B cell (primary cell): ENCODE measurements around the gene SERHL2. TPM values are rescaled to one million over a fixed set of nuclear protein-coding genes. Genes with fewer than 3 reads are reported as not detected.

Experiments used
- ATAC-seq: fragments of 200-7000 bp; cut with Tn5 transposase; one replicate; pipeline ENCODE4 v1.10.0; 2021; ENCODE audit warnings: low read depth, mild to moderate bottlenecking, moderate number of reproducible peaks, moderate library complexity
- CTCF ChIA-PET: fragments of 350-600 bp; sonication (Branson Sonifier 250); formaldehyde crosslinking; loops from one replicate; lab custom pipeline; 2021; ENCODE audit warnings: antibody characterized with exemption, inconsistent platforms; lab: Charles Lee
- POLR2A ChIA-PET: fragments of 350-600 bp; sonication (Branson Sonifier 250); formaldehyde crosslinking; loops from one replicate; lab custom pipeline; 2021; ENCODE audit warnings: antibody characterized with exemption; lab: Charles Lee
- DNase-seq: peaks from one replicate; pipeline ENCODE4 v3.0.0; 2013
- H2AFZ ChIP-seq: 2 replicates; pipeline ENCODE4 v1.6.1; 2012; ENCODE audit warnings: mild to moderate bottlenecking, low read depth, low read length; ENCODE audit not compliant: insufficient read depth, poor library complexity, severe bottlenecking
- H3K27ac ChIP-seq, 2 donors: 1 replicate in 1 of 2; 2 replicates in 1 of 2; pipeline ENCODE4 v1.5.1; 2012 to 2013; ENCODE audit warnings: low read length in 2 of 2, mild to moderate bottlenecking in 2 of 2, moderate library complexity in 1 of 2
- H3K27me3 ChIP-seq, 4 experiments: fragments of 200-600 bp in 1 of 4; sonication (generic) in 1 of 4; replicated peaks in 1 of 4; 1 replicate in 2 of 4; 2 replicates in 2 of 4; pipeline versions ENCODE4 v1.6.1 to v1.7.0; 2013 to 2016; ENCODE audit warnings: low read length in 3 of 4, mild to moderate bottlenecking in 2 of 4, mixed read lengths in 1 of 4, moderate library complexity in 1 of 4; ENCODE audit not compliant: insufficient read depth in 4 of 4, control insufficient read depth in 3 of 4; ENCODE audit errors: control extremely low read depth in 1 of 4
- H3K36me3 ChIP-seq, 2 experiments: replicated peaks in 1 of 2; 1 replicate in 1 of 2; 2 replicates in 1 of 2; pipeline versions ENCODE4 v1.6.1 to v1.7.1; 2013; ENCODE audit warnings: low read length in 1 of 2; ENCODE audit not compliant: insufficient read depth in 2 of 2, control insufficient read depth in 1 of 2; ENCODE audit errors: control extremely low read depth in 1 of 2, extremely low read depth in 1 of 2
- H3K4me1 ChIP-seq, 2 donors: fragments of 200-600 bp in 1 of 2; sonication (generic) in 1 of 2; 1 replicate in 1 of 2; 2 replicates in 1 of 2; pipeline versions ENCODE4 v1.5.1 to v1.6.1; 2013 to 2017; ENCODE audit warnings: low read length in 2 of 2; ENCODE audit not compliant: control insufficient read depth in 2 of 2, insufficient read depth in 2 of 2
- H3K4me2 ChIP-seq: replicated peaks from 2 replicates; pipeline ENCODE3; 2012; ENCODE audit warnings: mild to moderate bottlenecking, low read depth, low read length; ENCODE audit not compliant: poor library complexity, severe bottlenecking
- H3K4me3 ChIP-seq, 5 experiments: fragments of 200-600 bp in 1 of 5; sonication (generic) in 1 of 5; 1 replicate in 3 of 5; 2 replicates in 2 of 5; pipeline versions ENCODE4 v1.5.1 to v1.7.0; 2011 to 2016; ENCODE audit warnings: low read length in 4 of 5, mild to moderate bottlenecking in 4 of 5, low read depth in 2 of 5, control low read depth in 1 of 5, moderate library complexity in 1 of 5; ENCODE audit not compliant: insufficient read depth in 1 of 5; ENCODE audit errors: control extremely low read depth in 1 of 5, extremely low read depth in 1 of 5
- H3K79me2 ChIP-seq: fragments of 200-600 bp; sonication (generic); one replicate; pipeline ENCODE4 v1.6.0; 2016; ENCODE audit warnings: low read length; ENCODE audit not compliant: control insufficient read depth, insufficient read depth
- H3K9ac ChIP-seq: fragments of 200-600 bp; sonication (generic); 2 replicates; pipeline ENCODE4 v1.6.1; 2017; ENCODE audit warnings: mild to moderate bottlenecking, low read length, moderate library complexity
- H3K9me3 ChIP-seq, 3 donors: one replicate each; pipeline versions ENCODE4 v1.6.1 to v1.7.1; 2013; ENCODE audit warnings: low read length in 2 of 3; ENCODE audit not compliant: control insufficient read depth in 2 of 3, insufficient read depth in 1 of 3; ENCODE audit errors: control extremely low read depth in 1 of 3
- H4K20me1 ChIP-seq: 2 replicates; pipeline ENCODE4 v1.6.0; 2012; ENCODE audit warnings: mild to moderate bottlenecking, low read length; ENCODE audit not compliant: insufficient read depth, control insufficient read depth, poor library complexity, severe bottlenecking
- H3K27ac Mint-ChIP-seq: one replicate; pipeline ENCODE4 v1.8.0; 2021; ENCODE audit warnings: mixed read lengths
- H3K27me3 Mint-ChIP-seq: one replicate; pipeline ENCODE4 v1.8.0; 2021; ENCODE audit warnings: mixed read lengths
- H3K4me1 Mint-ChIP-seq: one replicate; pipeline ENCODE4 v1.8.0; 2021; ENCODE audit warnings: mixed read lengths
- H3K4me3 Mint-ChIP-seq: one replicate; pipeline ENCODE4 v1.8.0; 2021; ENCODE audit warnings: mixed read lengths
- H3K9me3 Mint-ChIP-seq: one replicate; pipeline ENCODE4 v1.8.0; 2022; ENCODE audit warnings: mixed read lengths; ENCODE audit not compliant: insufficient read depth
- CTCF ChIP-seq: fragments of 200-600 bp; IDR thresholded peaks from one replicate; pipeline ENCODE4 v1.8.0; 2022; ENCODE audit warnings: antibody characterized with exemption, mild to moderate bottlenecking
- EZH2 ChIP-seq: IDR thresholded peaks from 2 replicates; pipeline ENCODE4 v1.6.1; 2012; ENCODE audit warnings: borderline replicate concordance, low read depth, mild to moderate bottlenecking, moderate library complexity, low read length; ENCODE audit not compliant: insufficient read depth, poor library complexity, severe bottlenecking
- WGBS: methylation state at CpG from one replicate; pipeline ENCODE4 v1.1.5; 2013; ENCODE audit warnings: missing lambda C conversion rate; ENCODE audit not compliant: insufficient coverage; 5-methylcytosine and 5-hydroxymethylcytosine counted together
- intact Hi-C: fragments of 100-400 bp; cut with micrococcal nuclease; formaldehyde crosslinking; loops from one replicate; pipeline ENCODE4 v1.10.0; 2022
- polyA plus RNA-seq: library from polyadenylated mRNA; depleted of rRNA; stranded (reverse); fragments of >200 nt; gene quantifications from 2 replicates; pipeline ENCODE4 v1.2.3, GENCODE V29; 2012
- small RNA-seq: library from RNA; depleted of rRNA; stranded (forward); fragments of <200 nt; gene quantifications from one replicate; pipeline ENCODE3, GENCODE V24; 2012; ENCODE audit warnings: low replicate concordance, low read depth; ENCODE audit not compliant: insufficient read length
- total RNA-seq, 2 donors: library from RNA; stranded (reverse); fragments of 120-200 nt in 1 of 2; gene quantifications; 1 replicate in 1 of 2; 2 replicates in 1 of 2; pipeline versions ENCODE4 v1.2.3 to v1.2.4, GENCODE V29; 2013 to 2022

Gene SERHL2
- total and polyA plus RNA-seq, 2 donors (not counting 1 experiment from before 2014, with no cell fraction given) = 5.5 to 7.3 TPM

DNA sequence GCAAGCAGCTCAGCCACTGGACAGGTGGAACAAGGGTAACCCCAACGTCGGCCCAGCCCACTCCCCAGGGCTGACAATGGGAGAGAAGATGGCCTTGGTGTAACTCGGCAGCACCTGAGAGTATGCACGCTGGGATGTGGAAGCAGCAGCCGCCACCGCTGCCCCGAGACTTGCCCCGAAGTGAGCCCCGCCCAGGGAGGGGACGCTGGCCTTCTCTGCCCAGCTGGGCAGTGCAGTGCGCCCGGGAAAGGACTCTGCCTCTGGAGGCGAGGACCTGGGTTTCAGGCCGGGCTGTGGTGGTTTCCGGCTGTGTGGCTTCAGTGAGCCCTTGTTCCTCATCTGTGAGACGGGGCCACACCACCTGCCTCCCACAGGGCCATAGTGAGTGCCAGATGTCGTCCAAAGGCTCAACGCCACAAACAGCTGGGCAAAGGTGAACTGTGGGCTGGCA lies 69.6 kb downstream of the SERHL2 start:
- Histone ChIP-seq H3K9ac (no peak overlapping the region), H3K4me3 (no peak overlapping the region), H3K36me3 (peaks cover 0 to 50% of the 10 kb centered on the region in 2 experiments), H3K27ac (peak overlapping the region; percentile 23 to 29), H3K79me2 (no peaks in the 10 kb centered on the region), H3K27me3 (no peaks in the 10 kb centered on the region), H2AFZ (no peak overlapping the region), H3K9me3 (no peaks in the 10 kb centered on the region), H4K20me1 (peaks cover 6% of the 10 kb centered on the region), H3K4me2 (peak overlapping the region; percentile 55), H3K4me1 (peaks cover 18 to 37% of the 10 kb centered on the region in 2 donors)
- ATAC-seq (peak; percentile 71), DNase-seq (peak; percentile 68)
- ChIA-PET CTCF (interaction anchor here (0.9 to 4.0 kb wide), 6 partner anchors 9 to 196 kb away, joined by 3 to 27 read pairs (median 10); partner anchors contain the start of gene POLDIP3), POLR2A (interaction anchor here (0.6 to 2.4 kb wide), 4 partner anchors 9 to 85 kb away, joined by 4 to 13 read pairs (median 10); partner anchors contain the start of genes CYB5R3 and POLDIP3)
- H3K4me1 Mint-ChIP-seq = peaks cover 32% of the 10 kb centered on the region
- peak overlapping the region; percentile 32 for H3K4me3 Mint-ChIP-seq
- intact Hi-C loops = no loop called here
- WGBS = 36% methylated on average over 16 of the region's 18 CpGs
- H3K27ac Mint-ChIP-seq = peak overlapping the region; percentile 37
- TF ChIP-seq CTCF (no peak), EZH2 (no peak)
- no peaks in the 10 kb centered on the region for H3K9me3 Mint-ChIP-seq
- H3K27me3 Mint-ChIP-seq = no peaks in the 10 kb centered on the region

Small RNA genes lying within 50 kb of the gene (small RNA-seq; reads per million reads assigned to genes)
- not detected for gene RN7SKP80
- gene RNU6-513P = not detected

Other genes with a start within 250 kb of the SERHL2 start
- 0.27 and 0.32 TPM in 2 replicates for gene NFAM1, start 121.6 kb upstream of the SERHL2 start, total RNA-seq
- gene NFAM1, start 121.6 kb upstream of the SERHL2 start, polyA plus RNA-seq = 0.29 and 0.52 TPM in 2 replicates
- 94.5 and 98.5 TPM in 2 replicates for gene RRP7A, start 34.2 kb upstream of the SERHL2 start, total RNA-seq
- gene RRP7A, start 34.2 kb upstream of the SERHL2 start, polyA plus RNA-seq = 18.1 and 18.3 TPM in 2 replicates
- 84.0 and 86.5 TPM in 2 replicates for gene POLDIP3, start 60.9 kb downstream of the SERHL2 start, total RNA-seq
- 43.8 and 44.9 TPM in 2 replicates for gene POLDIP3, start 60.9 kb downstream of the SERHL2 start, polyA plus RNA-seq
- gene ATP5MGL, start 86.6 kb downstream of the SERHL2 start, total RNA-seq = 3.7 and 4.4 TPM in 2 replicates
- gene ATP5MGL, start 86.6 kb downstream of the SERHL2 start, polyA plus RNA-seq = 0.18 TPM in 1 of 2 replicates, not detected in the other
- gene CYB5R3, start 95.4 kb downstream of the SERHL2 start, total RNA-seq = 79.2 and 80.6 TPM in 2 replicates
- gene CYB5R3, start 95.4 kb downstream of the SERHL2 start, polyA plus RNA-seq = 40.3 and 60.8 TPM in 2 replicates
- 6.1 and 6.9 TPM in 2 replicates for gene A4GALT, start 166.9 kb downstream of the SERHL2 start, total RNA-seq
- 0.09 TPM in 1 of 2 replicates, not detected in the other for gene A4GALT, start 166.9 kb downstream of the SERHL2 start, polyA plus RNA-seq